HepG2 (cell line): ENCODE data around the gene DPH2. TPM values are rescaled to one million over a fixed set of nuclear protein-coding genes. Genes with fewer than 3 reads are reported as not detected.

Experiments
- MAZ ChIP-seq, 2 experiments: sonication (generic) in 1 of 2; formaldehyde crosslinking in 1 of 2; IDR thresholded peaks; 2 replicates each; pipeline versions ENCODE4 v1.5.0 to v1.6.1; 2012 to 2020; ENCODE audit warnings: low read depth in 2 of 2, mild to moderate bottlenecking in 2 of 2, borderline replicate concordance in 1 of 2, improper control_type of control experiment in 1 of 2, low read length in 1 of 2, missing genetic modification reagents in 1 of 2, moderate library complexity in 1 of 2
- MED13 ChIP-seq: sonication (generic); formaldehyde crosslinking; IDR thresholded peaks from 2 replicates; pipeline ENCODE4 v1.5.0; 2020; ENCODE audit warnings: missing genetic modification reagents
- NR1H2 ChIP-seq: sonication (generic); formaldehyde crosslinking; IDR thresholded peaks from 2 replicates; pipeline ENCODE4 v1.8.1; 2022; ENCODE audit warnings: low read depth, missing genetic modification reagents, borderline replicate concordance
- ONECUT2 ChIP-seq: sonication (generic); formaldehyde crosslinking; IDR thresholded peaks from 2 replicates; pipeline ENCODE4 v1.4.0; 2020; ENCODE audit warnings: missing genetic modification reagents
- TGIF2 ChIP-seq: IDR thresholded peaks from 2 replicates; pipeline ENCODE4 v1.6.1; 2016; ENCODE audit warnings: control low read depth, missing compliant biosample characterization
- YY1 ChIP-seq: IDR thresholded peaks from 2 replicates; pipeline ENCODE4 v1.6.1; 2011; ENCODE audit warnings: low read length, low read depth, moderate library complexity, mild to moderate bottlenecking; ENCODE audit not compliant: insufficient read depth, insufficient replicate concordance
- ZFP82 ChIP-seq: sonication (generic); formaldehyde crosslinking; IDR thresholded peaks from 2 replicates; pipeline ENCODE4 v1.5.1; 2020; ENCODE audit warnings: mild to moderate bottlenecking, missing genetic modification reagents, borderline replicate concordance
- ZNF766 ChIP-seq: sonication (generic); formaldehyde crosslinking; IDR thresholded peaks from 2 replicates; pipeline ENCODE4 v1.5.0; 2020; ENCODE audit warnings: missing genetic modification reagents, borderline replicate concordance
- polyA plus RNA-seq, 8 experiments: library from polyadenylated mRNA; depleted of rRNA in 3 of 8; stranded (reverse) in 7 of 8; unstranded in 1 of 8; fragments of >200 nt; fragmentation: Illumina TruSeq in 4 of 8; extraction: Trizol in 4 of 8; gene quantifications; 2 replicates each; pipeline versions ENCODE4 v1.2.1 to v1.2.3, GENCODE V29; 2011 to 2016; ENCODE audit warnings: low read depth in 4 of 8, missing spikeins in 1 of 8, mixed read lengths in 1 of 8; ENCODE audit not compliant: insufficient read depth in 1 of 8
- total RNA-seq, 5 experiments: library from RNA; depleted of rRNA; stranded (reverse); fragments of >200 nt; fragmentation: Illumina TruSeq; extraction: Trizol; gene quantifications; 2 replicates each; pipeline ENCODE4 v1.2.3, GENCODE V29; 2016; ENCODE audit warnings: low read depth in 1 of 5
- TF ChIP-seq, protein P1 (sequence below): sonication (generic); formaldehyde crosslinking; IDR thresholded peaks from 2 replicates; pipeline ENCODE4 v1.4.0; 2020; ENCODE audit warnings: missing genetic modification reagents
- TF ChIP-seq, protein P2 (sequence below): sonication (generic); formaldehyde crosslinking; IDR thresholded peaks from 2 replicates; pipeline ENCODE4 v1.5.1; 2020; ENCODE audit warnings: missing genetic modification reagents, mild to moderate bottlenecking, borderline replicate concordance
- TF ChIP-seq, protein P3 (sequence below): sonication (generic); formaldehyde crosslinking; IDR thresholded peaks from 2 replicates; pipeline ENCODE4 v1.5.1; 2020; ENCODE audit warnings: mild to moderate bottlenecking, missing genetic modification reagents, moderate library complexity
- TF ChIP-seq, protein P4 (sequence below): IDR thresholded peaks from 2 replicates; pipeline ENCODE4 v1.6.1; 2016; ENCODE audit warnings: low read depth

Gene DPH2
- total and polyA plus RNA-seq, 2 of the 13 experiments (the other 11 are each of a cell fraction or from before 2014, with no cell fraction given) = 32.2 to 38.3 TPM

DNA sequence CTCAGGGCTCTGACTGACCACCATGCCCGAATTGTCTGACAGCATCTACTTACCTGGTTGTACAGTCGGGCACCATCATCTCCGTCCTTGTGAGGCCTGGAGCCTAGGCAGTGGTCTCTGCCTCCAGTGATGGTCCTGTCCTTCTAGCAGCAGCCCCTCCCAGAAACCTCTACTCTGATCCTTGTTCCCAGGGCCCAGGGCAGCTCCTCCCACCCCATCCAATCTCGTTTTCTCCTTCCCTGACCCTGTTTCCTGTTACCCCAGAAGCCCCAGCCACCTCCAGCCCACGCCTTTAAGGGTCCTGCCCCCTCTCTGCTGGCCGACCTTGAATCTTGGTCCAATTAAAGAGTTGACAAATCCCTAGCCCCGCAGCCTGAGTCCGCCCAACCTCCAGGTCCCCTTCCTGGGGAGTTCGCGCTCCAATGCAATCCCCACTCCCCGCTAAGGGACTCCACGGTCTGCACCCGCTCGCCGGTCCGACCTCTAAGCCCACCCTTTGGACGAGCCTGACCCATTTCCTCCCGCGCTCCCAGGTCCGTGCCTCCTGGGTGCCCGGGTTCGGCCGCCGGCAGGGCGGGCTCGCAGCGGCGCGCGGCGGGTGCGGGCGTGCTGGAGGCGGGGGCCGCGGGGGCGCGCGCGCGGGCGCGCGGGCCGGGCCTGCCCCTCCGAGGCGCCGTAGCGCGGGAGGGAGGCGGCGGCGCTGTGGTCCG, 8.9 kb downstream of the DPH2 start, which contains the start of gene B4GALT2 (continued):
- TF ChIP-seq, protein P1, sequence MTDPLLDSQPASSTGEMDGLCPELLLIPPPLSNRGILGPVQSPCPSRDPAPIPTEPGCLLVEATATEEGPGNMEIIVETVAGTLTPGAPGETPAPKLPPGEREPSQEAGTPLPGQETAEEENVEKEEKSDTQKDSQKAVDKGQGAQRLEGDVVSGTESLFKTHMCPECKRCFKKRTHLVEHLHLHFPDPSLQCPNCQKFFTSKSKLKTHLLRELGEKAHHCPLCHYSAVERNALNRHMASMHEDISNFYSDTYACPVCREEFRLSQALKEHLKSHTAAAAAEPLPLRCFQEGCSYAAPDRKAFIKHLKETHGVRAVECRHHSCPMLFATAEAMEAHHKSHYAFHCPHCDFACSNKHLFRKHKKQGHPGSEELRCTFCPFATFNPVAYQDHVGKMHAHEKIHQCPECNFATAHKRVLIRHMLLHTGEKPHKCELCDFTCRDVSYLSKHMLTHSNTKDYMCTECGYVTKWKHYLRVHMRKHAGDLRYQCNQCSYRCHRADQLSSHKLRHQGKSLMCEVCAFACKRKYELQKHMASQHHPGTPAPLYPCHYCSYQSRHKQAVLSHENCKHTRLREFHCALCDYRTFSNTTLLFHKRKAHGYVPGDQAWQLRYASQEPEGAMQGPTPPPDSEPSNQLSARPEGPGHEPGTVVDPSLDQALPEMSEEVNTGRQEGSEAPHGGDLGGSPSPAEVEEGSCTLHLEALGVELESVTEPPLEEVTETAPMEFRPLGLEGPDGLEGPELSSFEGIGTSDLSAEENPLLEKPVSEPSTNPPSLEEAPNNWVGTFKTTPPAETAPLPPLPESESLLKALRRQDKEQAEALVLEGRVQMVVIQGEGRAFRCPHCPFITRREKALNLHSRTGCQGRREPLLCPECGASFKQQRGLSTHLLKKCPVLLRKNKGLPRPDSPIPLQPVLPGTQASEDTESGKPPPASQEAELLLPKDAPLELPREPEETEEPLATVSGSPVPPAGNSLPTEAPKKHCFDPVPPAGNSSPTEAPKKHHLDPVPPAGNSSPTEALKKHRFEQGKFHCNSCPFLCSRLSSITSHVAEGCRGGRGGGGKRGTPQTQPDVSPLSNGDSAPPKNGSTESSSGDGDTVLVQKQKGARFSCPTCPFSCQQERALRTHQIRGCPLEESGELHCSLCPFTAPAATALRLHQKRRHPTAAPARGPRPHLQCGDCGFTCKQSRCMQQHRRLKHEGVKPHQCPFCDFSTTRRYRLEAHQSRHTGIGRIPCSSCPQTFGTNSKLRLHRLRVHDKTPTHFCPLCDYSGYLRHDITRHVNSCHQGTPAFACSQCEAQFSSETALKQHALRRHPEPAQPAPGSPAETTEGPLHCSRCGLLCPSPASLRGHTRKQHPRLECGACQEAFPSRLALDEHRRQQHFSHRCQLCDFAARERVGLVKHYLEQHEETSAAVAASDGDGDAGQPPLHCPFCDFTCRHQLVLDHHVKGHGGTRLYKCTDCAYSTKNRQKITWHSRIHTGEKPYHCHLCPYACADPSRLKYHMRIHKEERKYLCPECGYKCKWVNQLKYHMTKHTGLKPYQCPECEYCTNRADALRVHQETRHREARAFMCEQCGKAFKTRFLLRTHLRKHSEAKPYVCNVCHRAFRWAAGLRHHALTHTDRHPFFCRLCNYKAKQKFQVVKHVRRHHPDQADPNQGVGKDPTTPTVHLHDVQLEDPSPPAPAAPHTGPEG (CRISPR knock-in tag) = 0 out of 2 replicates have a peak, but pooled peaks have one; percentile 27
- TF ChIP-seq MED13 (CRISPR knock-in tag) (peak; percentile 44; the same call in 1 of the 2 replicates), TGIF2 (CRISPR knock-in tag) (peak; percentile 27; the same call in 1 of the 2 replicates), NR1H2 (0 out of 2 replicates have a peak, but pooled peaks have one; percentile 14), MAZ (IDR thresholded peaks at IDR 0.05; ENCODE audit: borderline replicate concordance, low read depth, low read length) (no peak), MAZ (CRISPR knock-in tag; IDR thresholded peaks at IDR 0.05; ENCODE audit: low read depth) (0 out of 2 replicates have a peak, but pooled peaks have one; percentile 28), YY1 (peak; percentile 22), ONECUT2 (CRISPR knock-in tag) (no peak), ZFP82 (CRISPR knock-in tag) (peak; percentile 61; the same call in 1 of the 2 replicates), ZNF766 (CRISPR knock-in tag) (peak; percentile 29; the same call in 1 of the 2 replicates)
- TF ChIP-seq, protein P2, sequence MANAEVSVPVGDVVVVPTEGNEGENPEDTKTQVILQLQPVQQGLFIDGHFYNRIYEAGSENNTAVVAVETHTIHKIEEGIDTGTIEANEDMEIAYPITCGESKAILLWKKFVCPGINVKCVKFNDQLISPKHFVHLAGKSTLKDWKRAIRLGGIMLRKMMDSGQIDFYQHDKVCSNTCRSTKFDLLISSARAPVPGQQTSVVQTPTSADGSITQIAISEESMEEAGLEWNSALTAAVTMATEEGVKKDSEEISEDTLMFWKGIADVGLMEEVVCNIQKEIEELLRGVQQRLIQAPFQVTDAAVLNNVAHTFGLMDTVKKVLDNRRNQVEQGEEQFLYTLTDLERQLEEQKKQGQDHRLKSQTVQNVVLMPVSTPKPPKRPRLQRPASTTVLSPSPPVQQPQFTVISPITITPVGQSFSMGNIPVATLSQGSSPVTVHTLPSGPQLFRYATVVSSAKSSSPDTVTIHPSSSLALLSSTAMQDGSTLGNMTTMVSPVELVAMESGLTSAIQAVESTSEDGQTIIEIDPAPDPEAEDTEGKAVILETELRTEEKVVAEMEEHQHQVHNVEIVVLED = peak; percentile 37; the same call in 1 of the 2 replicates
- TF ChIP-seq, protein P3, sequence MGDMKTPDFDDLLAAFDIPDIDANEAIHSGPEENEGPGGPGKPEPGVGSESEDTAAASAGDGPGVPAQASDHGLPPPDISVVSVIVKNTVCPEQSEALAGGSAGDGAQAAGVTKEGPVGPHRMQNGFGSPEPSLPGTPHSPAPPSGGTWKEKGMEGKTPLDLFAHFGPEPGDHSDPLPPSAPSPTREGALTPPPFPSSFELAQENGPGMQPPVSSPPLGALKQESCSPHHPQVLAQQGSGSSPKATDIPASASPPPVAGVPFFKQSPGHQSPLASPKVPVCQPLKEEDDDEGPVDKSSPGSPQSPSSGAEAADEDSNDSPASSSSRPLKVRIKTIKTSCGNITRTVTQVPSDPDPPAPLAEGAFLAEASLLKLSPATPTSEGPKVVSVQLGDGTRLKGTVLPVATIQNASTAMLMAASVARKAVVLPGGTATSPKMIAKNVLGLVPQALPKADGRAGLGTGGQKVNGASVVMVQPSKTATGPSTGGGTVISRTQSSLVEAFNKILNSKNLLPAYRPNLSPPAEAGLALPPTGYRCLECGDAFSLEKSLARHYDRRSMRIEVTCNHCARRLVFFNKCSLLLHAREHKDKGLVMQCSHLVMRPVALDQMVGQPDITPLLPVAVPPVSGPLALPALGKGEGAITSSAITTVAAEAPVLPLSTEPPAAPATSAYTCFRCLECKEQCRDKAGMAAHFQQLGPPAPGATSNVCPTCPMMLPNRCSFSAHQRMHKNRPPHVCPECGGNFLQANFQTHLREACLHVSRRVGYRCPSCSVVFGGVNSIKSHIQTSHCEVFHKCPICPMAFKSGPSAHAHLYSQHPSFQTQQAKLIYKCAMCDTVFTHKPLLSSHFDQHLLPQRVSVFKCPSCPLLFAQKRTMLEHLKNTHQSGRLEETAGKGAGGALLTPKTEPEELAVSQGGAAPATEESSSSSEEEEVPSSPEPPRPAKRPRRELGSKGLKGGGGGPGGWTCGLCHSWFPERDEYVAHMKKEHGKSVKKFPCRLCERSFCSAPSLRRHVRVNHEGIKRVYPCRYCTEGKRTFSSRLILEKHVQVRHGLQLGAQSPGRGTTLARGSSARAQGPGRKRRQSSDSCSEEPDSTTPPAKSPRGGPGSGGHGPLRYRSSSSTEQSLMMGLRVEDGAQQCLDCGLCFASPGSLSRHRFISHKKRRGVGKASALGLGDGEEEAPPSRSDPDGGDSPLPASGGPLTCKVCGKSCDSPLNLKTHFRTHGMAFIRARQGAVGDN (CRISPR knock-in tag) = peak; percentile 80
- TF ChIP-seq, protein P4, sequence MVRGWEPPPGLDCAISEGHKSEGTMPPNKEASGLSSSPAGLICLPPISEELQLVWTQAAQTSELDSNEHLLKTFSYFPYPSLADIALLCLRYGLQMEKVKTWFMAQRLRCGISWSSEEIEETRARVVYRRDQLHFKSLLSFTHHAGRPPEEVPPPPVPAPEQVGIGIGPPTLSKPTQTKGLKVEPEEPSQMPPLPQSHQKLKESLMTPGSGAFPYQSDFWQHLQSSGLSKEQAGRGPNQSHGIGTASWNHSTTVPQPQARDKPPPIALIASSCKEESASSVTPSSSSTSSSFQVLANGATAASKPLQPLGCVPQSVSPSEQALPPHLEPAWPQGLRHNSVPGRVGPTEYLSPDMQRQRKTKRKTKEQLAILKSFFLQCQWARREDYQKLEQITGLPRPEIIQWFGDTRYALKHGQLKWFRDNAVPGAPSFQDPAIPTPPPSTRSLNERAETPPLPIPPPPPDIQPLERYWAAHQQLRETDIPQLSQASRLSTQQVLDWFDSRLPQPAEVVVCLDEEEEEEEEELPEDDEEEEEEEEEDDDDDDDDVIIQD (CRISPR knock-in tag) = no peak
